Panc1 (cell line): ENCODE data around the gene ACER1.

Experiments
- CTCF ChIP-seq: fragments of 450-650 bp; IDR thresholded peaks from 2 replicates; pipeline ENCODE4 v1.5.1; 2017; ENCODE audit warnings: mild to moderate bottlenecking
- REST ChIP-seq, 2 experiments: IDR thresholded peaks; 2 replicates each; pipeline ENCODE4 v1.6.1; 2011 to 2012; ENCODE audit warnings: low read depth in 2 of 2, control low read depth in 1 of 2, low read length in 1 of 2, mild to moderate bottlenecking in 1 of 2, moderate library complexity in 1 of 2; ENCODE audit not compliant: insufficient read depth in 1 of 2

- TF ChIP-seq CTCF (no peak), REST (IDR thresholded peaks at IDR 0.05; ENCODE audit: insufficient read depth in 1 of 2, low read depth in 2 of 2, low read length in 1 of 2) (no peak)
These were observed 41.4 kb downstream of the ACER1 start for GRCh38 chr19:6292006-6292405.
